ENCODE measurements around the gene CMTR1.

- TF ChIP-seq CTCF (conservative IDR thresholded peaks at IDR 0.05 in 1 of 2, IDR thresholded peaks at IDR 0.05 in 1 of 2; ENCODE audit: extremely low read depth in 1 of 2, insufficient read depth in 1 of 2, low read depth in 1 of 2, low read length in 2 of 2), result no peak
- no peak for TF ChIP-seq EZH2 (IDR thresholded peaks at IDR 0.05; ENCODE audit: borderline replicate concordance, low read length)
These were observed 33.9 kb upstream of the CMTR1 start for GRCh38 chr6:37399131-37399530.
